Nephron (organoid): ENCODE measurements around the gene ASMTL.

Experiments used
- H3K27ac Mint-ChIP-seq, 3 experiments: 2 replicates each; pipeline ENCODE4 v1.8.0; 2020; ENCODE audit warnings: mixed read lengths in 3 of 3, mild to moderate bottlenecking in 2 of 3, moderate library complexity in 1 of 3
- H3K27me3 Mint-ChIP-seq: 2 replicates; pipeline ENCODE4 v1.8.0; 2021; ENCODE audit warnings: low read depth, mild to moderate bottlenecking, moderate library complexity, mixed read lengths
- H3K36me3 Mint-ChIP-seq: 2 replicates; pipeline ENCODE4 v1.8.0; 2020; ENCODE audit warnings: low read depth, mixed read lengths
- H3K4me1 Mint-ChIP-seq: 2 replicates; pipeline ENCODE4 v1.8.0; 2020; ENCODE audit warnings: mixed read lengths
- H3K4me3 Mint-ChIP-seq, 3 experiments: 2 replicates each; pipeline ENCODE4 v1.8.0; 2020; ENCODE audit warnings: mild to moderate bottlenecking in 3 of 3, mixed read lengths in 3 of 3, moderate library complexity in 2 of 3
- H3K9me3 Mint-ChIP-seq: 2 replicates; pipeline ENCODE4 v1.8.0; 2020; ENCODE audit warnings: mixed read lengths
- TF ChIP-seq, protein P1 (sequence below), 3 experiments: fragments of 200-600 bp; sonication (generic); IDR thresholded peaks; one replicate each; pipeline ENCODE4 v1.5.0; 2021; ENCODE audit warnings: antibody characterized with exemption in 3 of 3; ENCODE audit not compliant: unreplicated experiment in 3 of 3

The ASMTL gene

DNA sequence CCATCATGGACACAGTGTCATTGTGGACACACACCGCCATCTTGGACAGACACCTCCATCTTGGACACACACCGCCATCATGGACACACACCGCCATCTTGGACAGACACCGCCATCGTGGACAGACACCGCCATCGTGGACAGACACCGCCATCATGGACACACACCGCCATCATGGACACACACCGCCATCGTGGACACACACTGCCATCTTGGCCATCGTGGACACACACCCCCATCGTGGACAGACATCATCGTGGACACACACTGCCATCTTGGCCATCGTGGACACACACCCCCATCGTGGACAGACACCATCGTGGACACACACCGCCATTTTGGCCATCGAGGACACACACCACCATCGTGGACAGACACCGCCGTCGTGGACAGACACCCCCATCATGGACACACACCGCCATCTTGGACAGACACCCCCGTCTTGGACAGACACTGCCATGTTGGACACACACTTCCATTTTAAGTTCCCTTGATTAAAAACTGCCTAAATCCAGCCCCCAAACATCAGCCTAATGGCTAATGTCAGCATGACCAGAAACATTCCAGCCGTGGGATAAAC lies 9.1 kb downstream of the ASMTL start:
- peaks cover 79% of the 10 kb centered on the region for H3K36me3 Mint-ChIP-seq
- no peak overlapping the region for H3K4me3 Mint-ChIP-seq
- H3K4me1 Mint-ChIP-seq = no peaks in the 10 kb centered on the region
- no peaks in the 10 kb centered on the region for H3K27me3 Mint-ChIP-seq
- peaks cover 52% of the 10 kb centered on the region for H3K9me3 Mint-ChIP-seq
- H3K27ac Mint-ChIP-seq = no peak overlapping the region
- TF ChIP-seq, protein P1, sequence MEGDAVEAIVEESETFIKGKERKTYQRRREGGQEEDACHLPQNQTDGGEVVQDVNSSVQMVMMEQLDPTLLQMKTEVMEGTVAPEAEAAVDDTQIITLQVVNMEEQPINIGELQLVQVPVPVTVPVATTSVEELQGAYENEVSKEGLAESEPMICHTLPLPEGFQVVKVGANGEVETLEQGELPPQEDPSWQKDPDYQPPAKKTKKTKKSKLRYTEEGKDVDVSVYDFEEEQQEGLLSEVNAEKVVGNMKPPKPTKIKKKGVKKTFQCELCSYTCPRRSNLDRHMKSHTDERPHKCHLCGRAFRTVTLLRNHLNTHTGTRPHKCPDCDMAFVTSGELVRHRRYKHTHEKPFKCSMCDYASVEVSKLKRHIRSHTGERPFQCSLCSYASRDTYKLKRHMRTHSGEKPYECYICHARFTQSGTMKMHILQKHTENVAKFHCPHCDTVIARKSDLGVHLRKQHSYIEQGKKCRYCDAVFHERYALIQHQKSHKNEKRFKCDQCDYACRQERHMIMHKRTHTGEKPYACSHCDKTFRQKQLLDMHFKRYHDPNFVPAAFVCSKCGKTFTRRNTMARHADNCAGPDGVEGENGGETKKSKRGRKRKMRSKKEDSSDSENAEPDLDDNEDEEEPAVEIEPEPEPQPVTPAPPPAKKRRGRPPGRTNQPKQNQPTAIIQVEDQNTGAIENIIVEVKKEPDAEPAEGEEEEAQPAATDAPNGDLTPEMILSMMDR (IDR thresholded peaks at IDR 0.05; ENCODE audit: unreplicated experiment in 3 of 3) = no peak

DNA sequence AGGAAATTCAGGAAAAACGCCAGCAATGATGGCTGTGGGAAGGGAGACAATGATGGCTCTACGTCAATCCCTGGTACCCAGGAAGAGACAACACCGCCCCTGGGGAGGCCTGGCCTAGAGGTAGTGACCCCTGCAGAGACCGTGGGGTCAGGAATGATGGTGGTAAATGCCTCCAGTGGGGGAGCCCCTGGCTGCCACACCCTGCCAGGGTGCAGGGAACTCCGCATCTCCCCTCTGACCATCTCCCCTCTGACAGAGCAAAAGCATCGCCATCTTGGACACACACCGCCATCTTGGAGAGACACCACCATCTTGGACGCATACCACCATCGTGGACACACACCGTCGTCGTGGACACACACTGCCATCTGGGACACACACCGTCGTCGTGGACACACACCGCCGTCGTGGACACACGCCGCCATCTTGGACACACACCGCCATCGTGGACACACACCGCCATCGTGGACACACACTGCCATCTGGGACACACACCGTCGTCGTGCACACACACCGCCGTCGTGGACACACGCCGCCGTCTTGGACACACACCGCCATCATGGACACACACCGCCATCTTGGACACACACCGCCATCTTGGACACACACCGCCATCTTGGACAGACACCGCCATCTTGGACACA lies 9.9 kb downstream of the ASMTL start:
- H3K27ac Mint-ChIP-seq = no peak overlapping the region
- no peaks in the 10 kb centered on the region for H3K4me1 Mint-ChIP-seq
- H3K36me3 Mint-ChIP-seq = peaks cover 79% of the 10 kb centered on the region
- H3K27me3 Mint-ChIP-seq = no peaks in the 10 kb centered on the region
- no peak overlapping the region for H3K4me3 Mint-ChIP-seq
- TF ChIP-seq, protein P1 (IDR thresholded peaks at IDR 0.05; ENCODE audit: unreplicated experiment in 3 of 3) = no peak
- peaks cover 45% of the 10 kb centered on the region for H3K9me3 Mint-ChIP-seq

DNA sequence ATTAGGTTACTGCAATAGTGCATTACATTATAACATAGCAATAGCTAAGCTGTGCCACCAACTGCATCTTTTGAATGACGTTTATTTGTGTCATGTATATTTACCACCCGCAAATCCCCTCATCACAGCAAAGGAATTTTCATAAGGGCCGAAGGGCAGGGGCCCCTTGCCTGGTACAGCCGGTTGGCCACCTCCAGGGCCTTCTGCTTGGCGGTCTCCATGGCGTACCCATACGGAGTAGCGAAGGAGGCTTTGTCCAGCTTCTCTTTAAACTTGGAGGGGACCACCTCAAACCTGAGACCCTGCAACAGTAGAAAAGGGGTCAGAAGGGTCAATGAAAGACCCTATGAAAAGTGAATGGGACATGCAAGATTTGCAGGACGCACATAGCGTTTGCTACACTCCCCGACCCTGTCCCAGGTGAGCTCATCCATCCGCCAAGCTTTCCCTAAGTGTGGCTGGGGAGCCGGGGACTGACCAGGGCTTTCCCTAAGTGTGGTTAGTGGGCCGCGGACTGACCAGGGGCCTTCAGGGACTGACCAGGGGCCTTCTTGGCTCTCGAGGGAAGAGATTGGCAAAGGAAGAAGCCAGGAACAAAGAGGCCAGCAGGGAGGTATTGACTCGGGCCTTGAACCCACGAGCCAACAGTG lies 10.6 kb downstream of the ASMTL start:
- Mint-ChIP-seq H3K4me1 (no peaks in the 10 kb centered on the region), H3K27me3 (no peaks in the 10 kb centered on the region), H3K9me3 (peaks cover 42% of the 10 kb centered on the region), H3K4me3 (no peak overlapping the region), H3K36me3 (peaks cover 79% of the 10 kb centered on the region), H3K27ac (no peak overlapping the region)
- TF ChIP-seq, protein P1 (IDR thresholded peaks at IDR 0.05; ENCODE audit: unreplicated experiment in 3 of 3) = no peak

DNA sequence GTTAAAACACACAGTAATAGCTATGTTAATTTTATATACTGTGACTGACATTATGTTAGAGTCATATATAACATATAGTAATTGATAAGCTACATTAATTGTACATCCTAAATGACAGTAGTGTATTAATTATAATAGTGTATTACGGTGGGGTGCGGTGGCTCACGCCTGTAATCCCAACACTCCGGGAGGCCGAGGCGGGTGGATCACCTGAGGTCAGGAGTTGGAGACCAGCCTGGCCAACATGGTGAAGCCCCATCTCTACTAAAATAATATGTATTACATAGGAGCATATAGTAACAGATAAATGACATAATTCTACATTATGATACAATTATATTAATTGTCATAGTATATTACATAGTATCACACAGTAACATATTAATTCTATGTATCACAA lies 12.2 kb downstream of the ASMTL start:
- H3K27me3 Mint-ChIP-seq = no peaks in the 10 kb centered on the region
- H3K9me3 Mint-ChIP-seq = peaks cover 31% of the 10 kb centered on the region
- TF ChIP-seq, protein P1 (IDR thresholded peaks at IDR 0.05; ENCODE audit: unreplicated experiment in 3 of 3) = no peak
- H3K36me3 Mint-ChIP-seq = peaks cover 76% of the 10 kb centered on the region
- no peak overlapping the region for H3K4me3 Mint-ChIP-seq
- no peak overlapping the region for H3K27ac Mint-ChIP-seq
- no peaks in the 10 kb centered on the region for H3K4me1 Mint-ChIP-seq

DNA sequence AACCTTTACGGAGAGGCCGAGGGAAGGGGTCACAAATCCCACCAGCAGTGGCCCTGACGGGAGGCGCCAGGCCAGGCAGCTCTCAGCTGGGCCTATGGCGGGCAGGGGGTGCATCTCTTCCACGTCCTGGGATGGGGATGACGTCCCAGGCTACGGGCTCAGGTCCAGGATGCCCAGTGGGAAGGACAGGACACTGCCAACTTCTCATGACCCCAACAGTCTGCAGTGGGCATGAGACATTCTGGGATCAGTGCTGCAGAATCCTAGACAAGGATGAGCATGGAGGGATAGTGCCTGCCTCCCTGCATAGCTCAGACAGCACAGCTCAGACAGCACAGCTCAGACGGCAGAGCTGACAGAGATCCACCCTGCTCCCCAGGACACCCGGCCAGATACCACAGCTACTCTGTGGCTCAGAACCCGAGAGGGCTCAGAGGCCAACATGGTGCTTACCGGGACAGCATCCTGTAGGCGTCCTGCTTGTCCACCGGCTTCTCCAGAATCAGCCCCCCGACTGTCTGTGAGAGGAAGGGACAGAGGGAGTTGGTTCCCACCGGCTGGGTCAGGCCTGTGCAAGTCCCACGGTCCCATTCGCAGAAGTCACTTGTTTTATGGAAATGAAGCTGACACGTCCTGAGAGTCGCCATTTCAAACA lies 17.3 kb downstream of the ASMTL start:
- H3K27me3 Mint-ChIP-seq = no peaks in the 10 kb centered on the region
- no peaks in the 10 kb centered on the region for H3K4me1 Mint-ChIP-seq
- H3K36me3 Mint-ChIP-seq = peaks cover 46% of the 10 kb centered on the region
- no peak overlapping the region for H3K4me3 Mint-ChIP-seq
- H3K9me3 Mint-ChIP-seq = peaks cover 8% of the 10 kb centered on the region
- TF ChIP-seq, protein P1 (IDR thresholded peaks at IDR 0.05; ENCODE audit: unreplicated experiment in 3 of 3) = no peak
- no peak overlapping the region for H3K27ac Mint-ChIP-seq
